ENCODE results near the gene TPBGL.

TPBGL gene

GRCh38 chr11:75292943-75293342, 52.4 kb downstream of the TPBGL start:
- no peak for DNase-seq
- TF ChIP-seq POLR2A (IDR thresholded peaks at IDR 0.05; ENCODE audit: low read length) (no peak), GATA1 (IDR thresholded peaks at IDR 0.05; ENCODE audit: low read depth, low read length) (no peak)
